Measurements from ENCODE around the gene TLL2.
"Not testable (repeated sequence)": the region's sequence is repeated elsewhere in the genome, so short reads cannot be mapped to it uniquely, and the experiment has no call there.

The TLL2 gene

DNA sequence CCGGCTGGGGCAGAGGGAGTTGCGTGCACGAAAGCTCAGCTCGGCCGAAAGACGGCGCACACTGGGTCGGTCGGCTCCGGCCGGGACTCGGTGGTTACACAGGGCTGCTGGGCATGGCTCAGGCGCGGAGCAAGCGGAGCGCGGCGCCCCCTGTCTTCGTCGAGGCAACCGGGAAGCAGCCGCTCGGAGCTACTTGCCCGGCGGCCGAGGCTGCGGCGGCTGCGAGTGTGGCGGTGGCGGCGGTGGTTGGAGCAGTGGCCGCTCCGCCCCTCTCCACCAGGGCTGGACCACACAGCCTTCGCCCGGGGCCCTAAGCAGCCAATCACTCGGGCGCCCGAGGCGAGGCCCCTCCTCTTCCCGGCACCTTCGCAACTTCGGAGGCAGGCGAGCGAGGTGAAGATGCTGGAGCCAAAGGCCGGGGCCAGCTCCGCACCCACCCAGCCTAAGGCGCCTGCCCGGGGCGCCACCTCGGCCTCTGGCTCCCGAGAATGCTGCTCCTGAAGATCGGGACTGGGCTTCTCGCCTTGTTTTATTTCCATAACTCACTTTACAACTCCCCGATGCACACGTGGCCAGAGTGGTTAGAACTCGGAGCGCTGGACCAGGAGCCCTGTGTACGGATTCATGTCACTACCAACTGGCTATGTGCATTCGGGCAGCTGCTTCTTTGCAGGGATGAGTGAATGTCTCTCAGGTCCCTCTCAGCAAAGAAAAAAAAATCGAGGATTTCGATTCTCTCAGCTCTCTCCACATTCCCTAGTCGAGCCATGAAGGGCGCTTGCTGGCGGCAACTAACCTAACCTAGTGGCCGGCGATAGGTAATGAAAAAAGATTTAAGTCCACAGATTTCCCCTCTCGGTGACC, at the start of gene TLL2:
TSS of gene TLL2 (minus strand) at position 229 of the 864 bp plus-strand sequence. CDS start 241 bp downstream, outside the sequence.
- no peaks in the 10 kb centered on the region for H3K36me3 ChIP-seq (ENCODE audit: control insufficient read depth, insufficient read depth, low read length)
- no peak within 1 kb of the TSS for H3K9ac ChIP-seq (ENCODE audit: low read depth, low read length)
- H3K27me3 ChIP-seq (ENCODE audit: control insufficient read depth, insufficient read depth, low read length): peaks cover 45% of the 10 kb centered on the region
- peaks cover 7% of the 10 kb centered on the region for H3K4me1 ChIP-seq (ENCODE audit: control insufficient read depth, insufficient read depth, low read length)
- H3K4me3 ChIP-seq (ENCODE audit: low read depth, low read length): peak within 1 kb of the TSS; percentile 64
- H3K9me3 ChIP-seq (ENCODE audit: control insufficient read depth, insufficient read depth, low read length): no peaks in the 10 kb centered on the region

DNA sequence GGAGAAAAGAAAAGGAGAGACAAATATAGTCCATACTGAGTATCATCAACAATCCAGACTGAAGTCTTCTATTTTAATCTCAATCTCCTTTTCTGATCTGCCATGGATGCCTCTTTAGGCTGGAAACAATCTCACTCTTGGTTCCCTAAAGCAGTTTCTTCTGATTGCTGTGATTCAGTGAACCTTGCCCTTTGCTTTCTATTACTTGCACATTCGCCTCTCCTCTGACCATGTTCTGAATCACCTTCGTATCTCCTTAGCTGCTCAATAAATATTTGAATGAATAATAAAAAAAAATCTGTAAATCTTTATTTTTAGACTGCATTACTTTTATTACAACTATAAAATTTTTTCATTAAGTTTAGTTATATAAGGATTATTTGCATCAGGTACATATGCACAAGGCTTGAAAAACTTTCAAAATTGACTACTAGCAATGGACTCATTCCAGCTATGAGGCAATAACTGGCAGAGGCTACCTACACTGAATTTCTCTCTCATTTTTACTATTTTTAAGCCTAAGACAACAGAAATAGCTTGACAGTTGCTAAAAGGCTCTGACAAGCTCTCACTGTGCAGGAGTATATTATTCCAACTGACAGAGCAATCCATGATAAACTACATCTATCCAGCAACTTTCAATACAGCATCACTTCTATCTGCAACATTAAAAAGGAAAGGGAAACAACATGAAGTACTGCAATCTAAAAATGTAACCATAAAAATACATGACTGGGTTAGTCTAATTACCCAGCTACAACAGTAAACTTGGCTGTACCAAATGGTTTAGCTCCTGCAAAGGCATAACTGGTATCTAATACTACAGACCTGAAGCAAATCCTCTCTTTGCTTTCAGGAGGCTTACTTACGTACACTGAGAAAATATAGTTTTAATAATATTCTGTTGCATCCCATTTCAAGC, 47.5 kb upstream of the TLL2 start:
- no peaks in the 10 kb centered on the region for H3K36me3 ChIP-seq (ENCODE audit: control insufficient read depth, insufficient read depth, low read length)
- H3K9me3 ChIP-seq (ENCODE audit: control insufficient read depth, insufficient read depth, low read length): no peaks in the 10 kb centered on the region
- no peaks in the 10 kb centered on the region for H3K27me3 ChIP-seq (ENCODE audit: control insufficient read depth, insufficient read depth, low read length)
- H3K4me1 ChIP-seq (ENCODE audit: control insufficient read depth, insufficient read depth, low read length): no peaks in the 10 kb centered on the region
- H3K9ac ChIP-seq (ENCODE audit: low read depth, low read length): no peak overlapping the region
- H3K4me3 ChIP-seq (ENCODE audit: low read depth, low read length): no peak overlapping the region

GRCh38 chr10:96560489-96560888, 46.8 kb upstream of the TLL2 start:
- Histone ChIP-seq H3K36me3 (ENCODE audit: control insufficient read depth, insufficient read depth, low read length) (no peaks in the 10 kb centered on the region), H3K9me3 (ENCODE audit: control insufficient read depth, insufficient read depth, low read length) (no peaks in the 10 kb centered on the region), H3K4me1 (ENCODE audit: control insufficient read depth, insufficient read depth, low read length) (no peaks in the 10 kb centered on the region), H3K9ac (ENCODE audit: low read depth, low read length) (no peak overlapping the region), H3K27me3 (ENCODE audit: control insufficient read depth, insufficient read depth, low read length) (no peaks in the 10 kb centered on the region), H3K4me3 (ENCODE audit: low read depth, low read length) (no peak overlapping the region)

DNA sequence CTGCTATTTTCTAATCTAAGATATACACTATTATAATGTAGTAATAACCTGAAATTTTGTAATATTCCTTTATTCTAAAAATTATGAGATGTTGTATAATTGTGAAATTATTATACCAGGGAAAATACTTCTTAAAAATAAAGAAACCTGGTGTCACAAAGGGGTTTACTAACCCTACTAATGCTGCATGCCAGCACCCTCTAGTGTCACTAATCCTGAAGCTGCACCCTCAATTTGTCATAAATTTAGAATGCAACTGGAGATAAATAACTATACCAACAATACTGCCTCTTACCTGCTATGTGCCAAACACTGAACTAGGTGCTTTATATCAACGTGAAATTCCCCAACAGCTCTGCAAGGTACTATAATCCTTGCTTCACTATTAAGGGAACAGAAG, 42.3 kb upstream of the TLL2 start:
- H3K9me3 ChIP-seq (ENCODE audit: control insufficient read depth, insufficient read depth, low read length): no peaks in the 10 kb centered on the region
- H3K4me3 ChIP-seq (ENCODE audit: low read depth, low read length): no peak overlapping the region
- no peaks in the 10 kb centered on the region for H3K4me1 ChIP-seq (ENCODE audit: control insufficient read depth, insufficient read depth, low read length)
- no peaks in the 10 kb centered on the region for H3K36me3 ChIP-seq (ENCODE audit: control insufficient read depth, insufficient read depth, low read length)
- H3K9ac ChIP-seq (ENCODE audit: low read depth, low read length): no peak overlapping the region
- no peaks in the 10 kb centered on the region for H3K27me3 ChIP-seq (ENCODE audit: control insufficient read depth, insufficient read depth, low read length)

- H3K9me3 ChIP-seq (ENCODE audit: control insufficient read depth, insufficient read depth, low read length): no peaks in the 10 kb centered on the region
- H3K4me1 ChIP-seq (ENCODE audit: control insufficient read depth, insufficient read depth, low read length): no peaks in the 10 kb centered on the region
- no peak overlapping the region for H3K9ac ChIP-seq (ENCODE audit: low read depth, low read length)
- no peak overlapping the region for H3K4me3 ChIP-seq (ENCODE audit: low read depth, low read length)
- H3K27me3 ChIP-seq (ENCODE audit: control insufficient read depth, insufficient read depth, low read length): no peaks in the 10 kb centered on the region
- no peaks in the 10 kb centered on the region for H3K36me3 ChIP-seq (ENCODE audit: control insufficient read depth, insufficient read depth, low read length)
These were observed 41.6 kb upstream of the TLL2 start for GRCh38 chr10:96555330-96555729.

- Histone ChIP-seq H3K9me3 (ENCODE audit: control insufficient read depth, insufficient read depth, low read length) (no peaks in the 10 kb centered on the region), H3K36me3 (ENCODE audit: control insufficient read depth, insufficient read depth, low read length) (no peaks in the 10 kb centered on the region), H3K9ac (ENCODE audit: low read depth, low read length) (no peak overlapping the region), H3K4me1 (ENCODE audit: control insufficient read depth, insufficient read depth, low read length) (no peaks in the 10 kb centered on the region), H3K27me3 (ENCODE audit: control insufficient read depth, insufficient read depth, low read length) (no peaks in the 10 kb centered on the region), H3K4me3 (ENCODE audit: low read depth, low read length) (no peak overlapping the region)
These were observed 34.9 kb upstream of the TLL2 start for GRCh38 chr10:96548589-96548988.

DNA sequence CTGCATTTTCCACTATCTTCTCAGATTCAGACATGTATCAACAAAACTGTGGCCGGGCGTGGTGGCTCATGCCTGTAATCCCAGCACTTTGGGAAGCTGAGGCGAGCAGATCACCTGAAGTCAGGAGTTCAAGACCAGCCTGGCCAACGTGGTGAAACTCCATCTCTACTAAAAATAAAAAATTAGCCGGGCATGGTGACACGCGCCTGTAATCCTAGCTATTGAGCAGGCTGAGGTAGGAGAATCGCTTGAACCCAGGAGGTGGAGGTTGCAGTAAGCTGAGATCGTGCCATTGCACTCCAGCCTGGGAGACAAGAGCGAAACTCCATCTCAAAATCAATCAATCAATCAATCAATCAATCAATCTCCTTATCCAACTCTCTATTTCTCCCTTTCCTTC, 31.8 kb upstream of the TLL2 start:
- H3K9me3 ChIP-seq (ENCODE audit: control insufficient read depth, insufficient read depth, low read length); H3K36me3 ChIP-seq (ENCODE audit: control insufficient read depth, insufficient read depth, low read length); H3K9ac ChIP-seq (ENCODE audit: low read depth, low read length); H3K27me3 ChIP-seq (ENCODE audit: control insufficient read depth, insufficient read depth, low read length); H3K4me3 ChIP-seq (ENCODE audit: low read depth, low read length); H3K4me1 ChIP-seq (ENCODE audit: control insufficient read depth, insufficient read depth, low read length): not testable (repeated sequence)

GRCh38 chr10:96541921-96542320, 28.2 kb upstream of the TLL2 start:
- Histone ChIP-seq H3K4me3 (ENCODE audit: low read depth, low read length) (no peak overlapping the region), H3K36me3 (ENCODE audit: control insufficient read depth, insufficient read depth, low read length) (no peaks in the 10 kb centered on the region), H3K9ac (ENCODE audit: low read depth, low read length) (no peak overlapping the region)

DNA sequence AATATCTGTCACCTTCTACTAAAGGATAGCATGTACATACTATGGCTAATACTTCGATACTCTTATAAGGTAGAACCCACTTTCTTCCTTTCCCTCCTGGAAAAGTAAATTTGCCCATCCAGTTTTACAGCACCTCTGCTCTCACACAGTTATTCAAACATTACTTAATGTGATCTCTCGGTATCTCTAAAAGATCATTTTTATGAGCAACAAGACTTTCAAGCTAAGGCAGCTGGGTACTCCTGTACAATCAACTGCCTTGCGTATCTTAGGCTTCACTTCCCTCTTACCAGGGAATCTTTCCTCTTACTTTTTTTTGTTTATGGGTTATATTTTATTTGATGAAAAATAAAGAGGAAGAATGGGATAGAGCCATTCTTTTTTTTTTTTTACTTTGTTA, 26.5 kb upstream of the TLL2 start:
- Histone ChIP-seq H3K9me3 (ENCODE audit: control insufficient read depth, insufficient read depth, low read length) (no peaks in the 10 kb centered on the region), H3K27me3 (ENCODE audit: control insufficient read depth, insufficient read depth, low read length) (no peaks in the 10 kb centered on the region), H3K9ac (ENCODE audit: low read depth, low read length) (no peak overlapping the region), H3K4me1 (ENCODE audit: control insufficient read depth, insufficient read depth, low read length) (no peaks in the 10 kb centered on the region), H3K36me3 (ENCODE audit: control insufficient read depth, insufficient read depth, low read length) (no peaks in the 10 kb centered on the region), H3K4me3 (ENCODE audit: low read depth, low read length) (no peak overlapping the region)

More at GRCh38 chr10:96541921-96542320, 28.2 kb upstream of the TLL2 start:
- Histone ChIP-seq H3K4me1 (ENCODE audit: control insufficient read depth, insufficient read depth, low read length) (no peaks in the 10 kb centered on the region), H3K27me3 (ENCODE audit: control insufficient read depth, insufficient read depth, low read length) (no peaks in the 10 kb centered on the region), H3K9me3 (ENCODE audit: control insufficient read depth, insufficient read depth, low read length) (no peaks in the 10 kb centered on the region)

GRCh38 chr10:96538683-96539082, 25.0 kb upstream of the TLL2 start:
- Histone ChIP-seq H3K36me3 (ENCODE audit: control insufficient read depth, insufficient read depth, low read length) (no peaks in the 10 kb centered on the region), H3K4me1 (ENCODE audit: control insufficient read depth, insufficient read depth, low read length) (no peaks in the 10 kb centered on the region), H3K27me3 (ENCODE audit: control insufficient read depth, insufficient read depth, low read length) (no peaks in the 10 kb centered on the region), H3K9ac (ENCODE audit: low read depth, low read length) (no peak overlapping the region), H3K4me3 (ENCODE audit: low read depth, low read length) (no peak overlapping the region), H3K9me3 (ENCODE audit: control insufficient read depth, insufficient read depth, low read length) (no peaks in the 10 kb centered on the region)

DNA sequence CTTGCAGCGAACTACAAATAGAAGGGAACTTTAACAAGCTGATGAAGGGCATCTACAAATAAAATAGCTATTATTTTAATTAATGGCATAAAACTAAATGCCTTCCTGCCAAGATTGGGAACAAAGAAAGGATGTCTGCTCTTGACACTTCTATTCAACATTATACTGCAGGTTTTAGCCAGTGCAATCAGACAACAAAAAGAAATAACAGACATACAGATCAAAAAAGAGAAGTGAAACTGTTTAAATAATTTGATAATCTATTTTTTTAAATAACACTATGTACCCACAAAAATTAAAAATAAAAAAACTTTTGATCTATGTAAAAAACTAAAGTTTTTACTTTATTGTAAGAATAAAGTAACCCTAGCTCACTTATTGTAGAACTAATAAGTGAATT, 22.4 kb upstream of the TLL2 start:
- H3K36me3 ChIP-seq (ENCODE audit: control insufficient read depth, insufficient read depth, low read length): no peaks in the 10 kb centered on the region
- H3K9ac ChIP-seq (ENCODE audit: low read depth, low read length): no peak overlapping the region
- no peaks in the 10 kb centered on the region for H3K4me1 ChIP-seq (ENCODE audit: control insufficient read depth, insufficient read depth, low read length)
- no peaks in the 10 kb centered on the region for H3K27me3 ChIP-seq (ENCODE audit: control insufficient read depth, insufficient read depth, low read length)
- no peaks in the 10 kb centered on the region for H3K9me3 ChIP-seq (ENCODE audit: control insufficient read depth, insufficient read depth, low read length)
- no peak overlapping the region for H3K4me3 ChIP-seq (ENCODE audit: low read depth, low read length)

Measured in iPS-15b (cell line).